H9 (cell line): ENCODE measurements around the gene SLC4A11. TPM values are rescaled to one million over a fixed set of nuclear protein-coding genes. Genes with fewer than 3 reads are reported as not detected.

Experiments used
- DNase-seq: peaks from one replicate; pipeline ENCODE4 v3.0.0-alpha.2; 2017
- H2AFZ ChIP-seq: one replicate; pipeline ENCODE4 v1.6.1; 2013; ENCODE audit warnings: mild to moderate bottlenecking, low read length, control low read depth, moderate library complexity
- H2AK5ac ChIP-seq: 2 replicates; pipeline ENCODE4 v1.6.1; 2013; ENCODE audit warnings: low read length, control low read depth, mixed read lengths; ENCODE audit not compliant: insufficient read length
- H2BK120ac ChIP-seq: one replicate; pipeline ENCODE4 v1.6.1; 2013; ENCODE audit warnings: low read depth, mild to moderate bottlenecking, low read length, control low read depth, inconsistent platforms; ENCODE audit not compliant: poor library complexity, severe bottlenecking
- H2BK12ac ChIP-seq: 2 replicates; pipeline ENCODE4 v1.6.1; 2013; ENCODE audit warnings: low read length, control low read depth, mixed read lengths, low read depth; ENCODE audit not compliant: insufficient read length
- H2BK15ac ChIP-seq: 2 replicates; pipeline ENCODE4 v1.6.1; 2013; ENCODE audit warnings: low read depth, low read length, control low read depth
- H2BK20ac ChIP-seq: one replicate; pipeline ENCODE4 v1.6.1; 2013; ENCODE audit warnings: low read depth, mild to moderate bottlenecking, low read length, control low read depth, inconsistent platforms; ENCODE audit not compliant: poor library complexity, severe bottlenecking
- H2BK5ac ChIP-seq: 2 replicates; pipeline ENCODE4 v1.6.1; 2013; ENCODE audit warnings: low read length, control low read depth, mixed read lengths; ENCODE audit not compliant: insufficient read length
- H3K14ac ChIP-seq: 2 replicates; pipeline ENCODE4 v1.6.1; 2013; ENCODE audit warnings: low read length, control low read depth; ENCODE audit not compliant: insufficient read depth
- H3K18ac ChIP-seq: 2 replicates; pipeline ENCODE4 v1.6.1; 2013; ENCODE audit warnings: low read depth, mild to moderate bottlenecking, mixed read lengths, low read length, control low read depth; ENCODE audit not compliant: insufficient read length
- H3K23ac ChIP-seq: 2 replicates; pipeline ENCODE4 v1.6.1; 2013; ENCODE audit warnings: low read length, control low read depth, mixed read lengths, low read depth; ENCODE audit not compliant: insufficient read length
- H3K23me2 ChIP-seq: 2 replicates; pipeline ENCODE4 v1.6.1; 2013; ENCODE audit warnings: low read depth, mild to moderate bottlenecking, mixed read lengths, low read length, control low read depth; ENCODE audit not compliant: insufficient read length, poor library complexity, severe bottlenecking
- H3K27ac ChIP-seq: 2 replicates; pipeline ENCODE4 v1.5.1; 2013; ENCODE audit warnings: low read length, control low read depth, mixed read lengths, low read depth; ENCODE audit not compliant: insufficient read length
- H3K27me3 ChIP-seq: 2 replicates; pipeline ENCODE4 v1.6.1; 2013; ENCODE audit warnings: low read length, control low read depth, inconsistent platforms; ENCODE audit not compliant: insufficient read depth
- H3K4ac ChIP-seq: 2 replicates; pipeline ENCODE4 v1.6.1; 2013; ENCODE audit warnings: low read depth, mild to moderate bottlenecking, control low read depth, inconsistent platforms, low read length, moderate library complexity
- H3K4me1 ChIP-seq: 2 replicates; pipeline ENCODE4 v1.6.1; 2013; ENCODE audit warnings: low read length, control low read depth, inconsistent platforms; ENCODE audit not compliant: insufficient read depth
- H3K4me2 ChIP-seq: 2 replicates; pipeline ENCODE4 v1.6.1; 2013; ENCODE audit warnings: low read length, control low read depth, mixed read lengths; ENCODE audit not compliant: insufficient read length, insufficient read depth
- H3K56ac ChIP-seq: 2 replicates; pipeline ENCODE4 v1.6.1; 2013; ENCODE audit warnings: low read depth, mild to moderate bottlenecking, mixed read lengths, low read length, control low read depth; ENCODE audit not compliant: insufficient read length
- H3K79me1 ChIP-seq: 2 replicates; pipeline ENCODE4 v1.6.1; 2013; ENCODE audit warnings: low read depth, mild to moderate bottlenecking, moderate library complexity, low read length, control low read depth, inconsistent platforms; ENCODE audit not compliant: insufficient read depth, poor library complexity, severe bottlenecking
- H3K79me2 ChIP-seq: 2 replicates; pipeline ENCODE4 v1.6.1; 2013; ENCODE audit warnings: low read length, control low read depth, inconsistent platforms; ENCODE audit not compliant: insufficient read depth
- H3K9ac ChIP-seq: 2 replicates; pipeline ENCODE4 v1.6.1; 2013; ENCODE audit warnings: low read length, control low read depth, mixed read lengths; ENCODE audit not compliant: insufficient read length; ENCODE audit errors: extremely low read depth
- H3K9me3 ChIP-seq: one replicate; pipeline ENCODE4 v1.6.1; 2013; ENCODE audit warnings: low read depth, low read length, inconsistent platforms; ENCODE audit not compliant: control insufficient read depth
- H3T11ph ChIP-seq: one replicate; pipeline ENCODE4 v1.6.1; 2013; ENCODE audit warnings: mild to moderate bottlenecking, low read length, control low read depth, inconsistent platforms
- H4K20me1 ChIP-seq: one replicate; pipeline ENCODE4 v1.6.1; 2013; ENCODE audit not compliant: control insufficient read depth, insufficient read length, insufficient read depth
- H4K5ac ChIP-seq: 2 replicates; pipeline ENCODE4 v1.6.1; 2013; ENCODE audit warnings: low read depth, mild to moderate bottlenecking, mixed read lengths, low read length, control low read depth; ENCODE audit not compliant: insufficient read length
- H4K8ac ChIP-seq: replicated peaks from 2 replicates; pipeline ENCODE4 v1.6.1; 2013; ENCODE audit warnings: low read length, control low read depth, mixed read lengths, low read depth; ENCODE audit not compliant: insufficient read length
- H4K91ac ChIP-seq: 2 replicates; pipeline ENCODE4 v1.6.1; 2013; ENCODE audit warnings: low read depth, mild to moderate bottlenecking, moderate library complexity, mixed read lengths, low read length, control low read depth; ENCODE audit not compliant: insufficient read length
- H3K27ac Mint-ChIP-seq, 3 experiments: 2 replicates in 2 of 3; 3 replicates in 1 of 3; pipeline ENCODE4 v1.8.0; 2020 to 2021; ENCODE audit warnings: mixed read lengths in 3 of 3, mild to moderate bottlenecking in 1 of 3, moderate library complexity in 1 of 3
- H3K27me3 Mint-ChIP-seq: 2 replicates; pipeline ENCODE4 v1.8.0; 2021; ENCODE audit warnings: low read depth, mild to moderate bottlenecking, moderate library complexity, mixed read lengths
- H3K36me3 Mint-ChIP-seq, 3 experiments: 2 replicates in 2 of 3; 3 replicates in 1 of 3; pipeline ENCODE4 v1.8.0; 2020 to 2021; ENCODE audit warnings: low read depth in 3 of 3, mixed read lengths in 3 of 3; ENCODE audit not compliant: insufficient read depth in 1 of 3
- H3K4me1 Mint-ChIP-seq, 2 experiments: 2 replicates each; pipeline ENCODE4 v1.8.0; 2020; ENCODE audit warnings: mixed read lengths in 2 of 2
- H3K4me3 Mint-ChIP-seq, 2 experiments: 2 replicates in 1 of 2; 3 replicates in 1 of 2; pipeline ENCODE4 v1.8.0; 2020 to 2021; ENCODE audit warnings: mild to moderate bottlenecking in 2 of 2, mixed read lengths in 2 of 2, moderate library complexity in 1 of 2
- H3K9me3 Mint-ChIP-seq, 2 experiments: 2 replicates in 1 of 2; 3 replicates in 1 of 2; pipeline ENCODE4 v1.8.0; 2020; ENCODE audit warnings: mild to moderate bottlenecking in 2 of 2, mixed read lengths in 2 of 2, moderate library complexity in 1 of 2
- CTCF ChIP-seq: fragments of 200-600 bp; sonication (generic); conservative IDR thresholded peaks from 3 replicates; pipeline ENCODE4 v1.8.0; 2021; ENCODE audit warnings: antibody characterized with exemption, mild to moderate bottlenecking
- total RNA-seq: library from RNA; stranded (reverse); gene quantifications from 2 replicates; pipeline ENCODE4 v1.2.1, GENCODE V29; 2021

SLC4A11 gene
- total RNA-seq, 1 experiment from 2014 or later: 29.4 TPM

GRCh38 chr20:3281437-3281836 lies 42.4 kb upstream of the SLC4A11 start:
- Histone ChIP-seq H3K56ac (no peak overlapping the region), H3K4ac (no peak overlapping the region), H3K14ac (no peak overlapping the region), H2AK5ac (no peak overlapping the region), H3K18ac (no peak overlapping the region), H4K20me1 (no peaks in the 10 kb centered on the region), H3K23ac (no peak overlapping the region), H3K79me2 (no peaks in the 10 kb centered on the region), H2BK12ac (no peak overlapping the region), H2BK15ac (no peak overlapping the region), H3K9me3 (no peaks in the 10 kb centered on the region), H4K8ac (no peak overlapping the region), H3K4me2 (no peak overlapping the region), H3T11ph (no peak overlapping the region), H2AFZ (no peak overlapping the region), H2BK120ac (no peak overlapping the region), H2BK5ac (no peak overlapping the region), H3K4me1 (peaks cover 5% of the 10 kb centered on the region), H4K5ac (no peak overlapping the region), H2BK20ac (no peak overlapping the region), H4K91ac (no peak overlapping the region), H3K27ac (no peak overlapping the region), H3K23me2 (no peaks in the 10 kb centered on the region), H3K9ac (no peak overlapping the region), H3K27me3 (no peaks in the 10 kb centered on the region), H3K79me1 (no peaks in the 10 kb centered on the region)
- Mint-ChIP-seq H3K4me1 (peaks cover 8 to 14% of the 10 kb centered on the region in 2 experiments), H3K27me3 (no peaks in the 10 kb centered on the region), H3K27ac (peak overlapping the region in 1 of 3 experiments; percentile 72; a peak in 2 of 7 replicates), H3K36me3 (peaks cover 0 to 7% (median 5%) of the 10 kb centered on the region in 3 experiments; a peak in 3 of 7 replicates), H3K9me3 (no peaks in the 10 kb centered on the region), H3K4me3 (no peak overlapping the region)
- DNase-seq: no peak
- no peak for TF ChIP-seq CTCF
